GM12864 (cell line): ENCODE measurements around the gene CCDC192.
"Not testable (repeated sequence)": the region's sequence is repeated elsewhere in the genome, so short reads cannot be mapped to it uniquely, and the experiment has no call there.

Experiments used
- DNase-seq: peaks from one replicate; pipeline ENCODE4 v3.0.0-alpha.2; 2011; ENCODE audit warnings: low read depth
- H3K4me3 ChIP-seq: 2 replicates; pipeline ENCODE4 v1.5.1; 2011; ENCODE audit warnings: mild to moderate bottlenecking, low read depth, low read length, control low read depth
- TF ChIP-seq, protein P1 (sequence below): IDR thresholded peaks from 2 replicates; pipeline ENCODE4 v1.5.1; 2011; ENCODE audit warnings: low read depth, mild to moderate bottlenecking, moderate library complexity, low read length, control low read depth, inconsistent platforms; ENCODE audit errors: missing control alignments

CCDC192 gene

DNA sequence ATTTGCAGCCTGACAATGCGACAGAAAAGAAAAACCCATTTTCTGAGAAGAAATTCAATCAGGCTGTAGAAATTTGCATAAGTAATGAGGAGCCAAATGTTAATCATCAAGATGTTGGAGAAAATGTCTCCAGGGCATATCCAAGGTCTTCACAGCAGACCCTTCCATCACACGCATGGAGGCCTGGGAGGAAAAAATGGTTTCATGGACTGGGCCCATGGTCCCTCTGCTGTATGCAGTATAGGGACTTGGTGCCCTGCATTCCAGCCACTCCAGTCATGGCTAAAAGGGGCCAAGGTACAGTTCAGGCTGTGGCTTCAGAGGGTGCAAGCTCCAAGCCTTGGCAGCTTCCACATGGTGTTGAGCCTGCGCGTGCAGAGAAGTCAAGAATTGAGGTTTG is 73.3 kb downstream of the CCDC192 start:
- DNase-seq, result no peak
- TF ChIP-seq, protein P1, sequence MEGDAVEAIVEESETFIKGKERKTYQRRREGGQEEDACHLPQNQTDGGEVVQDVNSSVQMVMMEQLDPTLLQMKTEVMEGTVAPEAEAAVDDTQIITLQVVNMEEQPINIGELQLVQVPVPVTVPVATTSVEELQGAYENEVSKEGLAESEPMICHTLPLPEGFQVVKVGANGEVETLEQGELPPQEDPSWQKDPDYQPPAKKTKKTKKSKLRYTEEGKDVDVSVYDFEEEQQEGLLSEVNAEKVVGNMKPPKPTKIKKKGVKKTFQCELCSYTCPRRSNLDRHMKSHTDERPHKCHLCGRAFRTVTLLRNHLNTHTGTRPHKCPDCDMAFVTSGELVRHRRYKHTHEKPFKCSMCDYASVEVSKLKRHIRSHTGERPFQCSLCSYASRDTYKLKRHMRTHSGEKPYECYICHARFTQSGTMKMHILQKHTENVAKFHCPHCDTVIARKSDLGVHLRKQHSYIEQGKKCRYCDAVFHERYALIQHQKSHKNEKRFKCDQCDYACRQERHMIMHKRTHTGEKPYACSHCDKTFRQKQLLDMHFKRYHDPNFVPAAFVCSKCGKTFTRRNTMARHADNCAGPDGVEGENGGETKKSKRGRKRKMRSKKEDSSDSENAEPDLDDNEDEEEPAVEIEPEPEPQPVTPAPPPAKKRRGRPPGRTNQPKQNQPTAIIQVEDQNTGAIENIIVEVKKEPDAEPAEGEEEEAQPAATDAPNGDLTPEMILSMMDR, result no peak
- no peak overlapping the region for H3K4me3 ChIP-seq

DNA sequence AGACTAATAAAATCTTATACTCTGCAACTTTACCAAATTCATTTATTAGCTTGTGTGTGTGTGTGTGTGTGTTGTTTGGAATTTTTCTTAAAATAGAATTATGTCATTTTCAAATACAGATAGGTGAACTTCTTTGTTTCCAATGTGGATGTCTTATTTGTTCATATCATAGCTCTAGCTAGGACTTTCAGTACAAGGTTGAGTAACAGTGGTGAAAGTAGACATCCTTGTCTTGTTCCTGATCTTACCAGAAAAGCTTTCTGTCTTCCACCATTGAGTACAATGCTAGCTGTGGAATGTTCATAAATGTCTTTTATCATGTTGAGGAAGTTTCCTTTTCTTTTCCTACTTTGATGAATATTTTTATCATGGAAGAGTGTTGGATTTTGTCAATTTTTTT is 74.8 kb downstream of the CCDC192 start:
- DNase-seq, result no peak
- TF ChIP-seq, protein P1, result no peak
- no peak overlapping the region for H3K4me3 ChIP-seq

DNA sequence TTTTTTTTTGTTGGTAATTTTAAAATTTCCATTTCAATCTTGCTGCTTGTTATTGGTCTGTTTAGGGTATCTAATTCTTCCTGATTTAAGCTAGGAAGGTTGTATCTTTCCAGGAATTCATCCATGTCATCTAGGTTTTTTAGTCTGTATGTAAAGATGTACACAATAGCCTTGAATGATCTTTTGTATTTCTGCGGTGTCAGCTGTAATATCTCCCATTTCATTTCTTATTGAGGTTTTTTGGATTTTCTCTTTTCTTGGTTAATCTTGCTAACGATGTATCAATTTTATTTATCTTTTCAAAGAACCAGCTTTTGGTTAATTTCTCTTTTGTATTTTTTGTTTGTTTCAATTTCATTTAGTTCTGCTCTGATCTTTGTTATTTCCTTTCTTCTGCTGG is 79.3 kb downstream of the CCDC192 start:
- not testable (repeated sequence) for DNase-seq, H3K4me3 ChIP-seq

DNA sequence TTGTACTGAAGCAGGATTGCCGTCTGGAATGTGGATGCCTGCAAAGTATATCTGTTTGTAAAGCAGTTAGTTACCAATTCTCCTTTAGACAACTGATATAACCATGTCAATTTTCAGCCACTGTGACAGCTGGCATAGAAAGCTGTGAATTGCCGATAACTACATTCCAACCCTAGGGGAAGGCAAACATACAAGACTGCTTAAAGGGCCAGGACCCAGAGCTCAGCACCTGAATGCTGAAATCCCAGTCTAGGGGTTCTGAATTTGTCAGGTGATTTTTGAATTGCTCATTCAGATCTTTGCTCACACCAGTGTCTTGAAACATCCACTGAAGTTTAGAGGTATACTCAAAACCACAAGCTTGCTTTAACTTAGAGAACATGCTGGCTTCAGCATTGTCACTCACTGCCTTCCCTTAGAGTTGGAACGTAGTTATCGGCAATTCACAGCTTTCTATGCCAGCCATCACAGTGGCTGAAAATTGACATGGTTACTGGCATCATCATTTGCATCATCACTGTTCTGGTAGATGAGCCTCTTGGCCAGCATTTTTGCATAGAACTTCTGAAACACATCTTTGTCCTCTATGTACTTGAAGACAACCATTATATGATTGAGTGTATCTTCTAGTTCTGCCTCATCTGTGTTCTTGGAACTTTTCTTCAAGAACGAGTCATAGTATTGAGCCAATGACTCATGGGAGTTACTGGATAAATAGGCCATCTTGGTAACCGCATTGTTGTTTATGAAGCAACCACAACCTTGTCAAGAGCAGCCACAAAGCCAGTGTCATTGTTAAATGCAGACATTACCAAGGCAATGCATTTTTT is 82.1 kb downstream of the CCDC192 start:
- no peak for DNase-seq

DNA sequence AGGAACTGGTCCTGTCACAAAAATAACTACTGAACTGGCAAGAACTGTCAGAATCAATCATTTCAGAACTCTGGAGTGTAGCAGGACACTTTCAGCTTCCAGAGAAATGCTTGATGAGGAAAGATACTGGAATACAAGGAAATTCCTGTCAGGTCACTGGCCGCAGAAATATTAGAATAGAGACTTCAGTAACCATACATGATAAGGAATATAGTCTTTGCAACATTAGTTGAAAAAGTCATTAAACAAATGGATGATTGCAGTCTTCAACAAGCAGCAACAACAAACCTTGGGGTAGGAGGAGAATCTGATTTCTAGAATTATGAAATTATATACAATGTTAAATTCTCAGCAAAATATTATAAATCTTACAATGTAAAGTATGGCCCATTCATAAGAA is 88.2 kb downstream of the CCDC192 start:
- TF ChIP-seq, protein P1, result no peak
- no peak overlapping the region for H3K4me3 ChIP-seq
- DNase-seq, result no peak

More for the DNA sequence above, 82.1 kb downstream of the CCDC192 start:
- TF ChIP-seq, protein P1, result no peak
- H3K4me3 ChIP-seq, result no peak overlapping the region

DNA sequence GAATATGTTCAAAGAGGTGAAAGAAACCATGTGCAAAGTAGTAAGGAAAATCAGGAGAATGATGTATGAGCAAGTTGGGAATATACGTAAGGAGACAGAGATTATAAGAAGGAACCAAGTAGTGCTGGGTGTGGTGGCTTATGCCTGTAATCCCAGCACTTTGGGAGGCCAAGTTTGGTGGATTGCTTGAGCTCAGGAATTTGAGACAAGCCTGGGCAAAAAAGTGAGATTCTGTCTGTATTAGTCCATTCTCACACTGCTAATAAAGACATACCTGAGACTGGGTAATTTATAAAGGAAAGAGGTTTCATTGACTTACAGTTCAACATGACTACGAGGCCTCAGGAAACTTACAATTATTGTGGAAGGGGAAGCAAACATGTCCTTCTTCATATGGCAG is 88.7 kb downstream of the CCDC192 start:
- DNase-seq, H3K4me3 ChIP-seq: not testable (repeated sequence)

DNA sequence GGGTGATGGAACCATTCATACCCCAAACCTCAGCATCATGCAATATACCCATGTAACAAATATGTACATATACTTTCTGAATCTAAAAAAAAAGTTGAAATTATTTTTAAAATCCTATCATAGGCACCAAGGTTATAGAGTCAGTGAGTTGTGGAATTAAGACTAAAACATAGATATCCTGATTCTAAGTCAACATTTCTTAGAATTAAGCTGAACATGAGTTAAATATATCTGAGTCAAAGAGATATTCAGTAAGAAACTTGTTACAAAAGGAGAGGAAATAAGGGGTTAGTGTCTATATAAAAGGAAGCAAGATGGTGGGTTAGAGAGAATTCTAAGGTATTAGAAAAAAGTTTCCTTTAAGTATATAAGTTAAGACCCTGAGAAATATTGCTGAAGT is 89.9 kb downstream of the CCDC192 start:
- no peak overlapping the region for H3K4me3 ChIP-seq
- no peak for DNase-seq
- TF ChIP-seq, protein P1, result no peak

DNA sequence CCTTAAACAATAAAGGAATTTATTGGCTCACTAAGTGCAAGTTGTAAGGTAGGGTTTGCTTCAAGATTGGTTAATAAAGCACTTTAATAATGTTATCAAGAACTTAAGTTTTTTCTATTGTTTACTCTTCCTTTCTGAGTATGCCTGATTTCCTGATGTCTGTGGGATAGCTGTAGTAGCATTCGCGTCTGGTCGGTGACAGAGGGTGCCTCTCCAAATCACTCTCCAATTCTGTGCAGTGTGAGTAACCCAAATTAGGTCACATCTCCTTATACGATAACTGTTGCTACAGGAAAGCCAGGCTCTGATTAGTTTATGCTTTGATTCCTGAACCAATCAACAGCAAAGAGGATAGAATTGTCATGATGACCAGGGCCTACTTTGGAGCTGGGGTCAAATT is 90.7 kb downstream of the CCDC192 start:
- no peak for DNase-seq
- TF ChIP-seq, protein P1, result no peak
- no peak overlapping the region for H3K4me3 ChIP-seq
